Ishikawa (cell line): ENCODE measurements around the gene LRRC58.

Experiments
- CEBPB ChIP-seq: IDR thresholded peaks from 2 replicates; pipeline ENCODE4 v1.6.1; 2012
- CREB1 ChIP-seq: IDR thresholded peaks from 2 replicates; pipeline ENCODE4 v1.6.1; 2012; ENCODE audit warnings: low read depth
- EGR1 ChIP-seq: IDR thresholded peaks from 2 replicates; pipeline ENCODE4 v1.6.1; 2012
- EP300 ChIP-seq: IDR thresholded peaks from 2 replicates; pipeline ENCODE4 v1.6.1; 2012; ENCODE audit warnings: borderline replicate concordance
- RAD21 ChIP-seq: IDR thresholded peaks from 2 replicates; pipeline ENCODE4 v1.6.1; 2012; ENCODE audit warnings: low read depth
- TAF1 ChIP-seq: IDR thresholded peaks from 2 replicates; pipeline ENCODE4 v1.6.1; 2012; ENCODE audit warnings: low read depth, mild to moderate bottlenecking
- TEAD4 ChIP-seq: IDR thresholded peaks from 2 replicates; pipeline ENCODE4 v1.6.1; 2012
- YY1 ChIP-seq: IDR thresholded peaks from 2 replicates; pipeline ENCODE4 v1.6.1; 2012; ENCODE audit warnings: low read depth
- ZBTB7A ChIP-seq: IDR thresholded peaks from 2 replicates; pipeline ENCODE4 v1.6.1; 2012; ENCODE audit warnings: low read depth
- TF ChIP-seq, protein P1 (sequence below): IDR thresholded peaks from 2 replicates; pipeline ENCODE4 v1.6.1; 2012
- TF ChIP-seq, protein P2 (sequence below): IDR thresholded peaks from 2 replicates; pipeline ENCODE4 v1.6.1; 2012; ENCODE audit warnings: low read depth, mild to moderate bottlenecking

DNA sequence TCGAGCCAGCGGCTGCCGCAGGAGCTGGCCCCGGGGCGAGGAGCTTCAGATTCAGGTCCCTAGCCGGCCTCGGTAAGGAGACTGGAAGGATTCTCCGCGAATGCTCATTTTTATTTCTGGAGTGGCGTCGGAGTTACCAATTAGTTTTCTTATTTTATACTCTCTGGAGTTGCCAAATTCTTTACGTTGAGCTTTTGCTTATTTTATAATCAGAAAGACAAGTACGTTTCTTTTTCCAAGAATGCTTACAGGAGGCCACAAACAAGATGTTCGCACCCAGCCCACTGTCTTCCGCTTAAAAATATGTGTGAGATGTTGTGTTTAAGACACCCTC is 63.7 kb downstream of the LRRC58 start:
- TF ChIP-seq RAD21: no peak
- TF ChIP-seq TEAD4: no peak
- no peak for TF ChIP-seq ZBTB7A
- TF ChIP-seq YY1: no peak
- no peak for TF ChIP-seq EP300
- TF ChIP-seq, protein P1, sequence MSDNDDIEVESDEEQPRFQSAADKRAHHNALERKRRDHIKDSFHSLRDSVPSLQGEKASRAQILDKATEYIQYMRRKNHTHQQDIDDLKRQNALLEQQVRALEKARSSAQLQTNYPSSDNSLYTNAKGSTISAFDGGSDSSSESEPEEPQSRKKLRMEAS: no peak
- no peak for TF ChIP-seq TAF1
- TF ChIP-seq CREB1: no peak
- no peak for TF ChIP-seq EGR1
- TF ChIP-seq, protein P2, sequence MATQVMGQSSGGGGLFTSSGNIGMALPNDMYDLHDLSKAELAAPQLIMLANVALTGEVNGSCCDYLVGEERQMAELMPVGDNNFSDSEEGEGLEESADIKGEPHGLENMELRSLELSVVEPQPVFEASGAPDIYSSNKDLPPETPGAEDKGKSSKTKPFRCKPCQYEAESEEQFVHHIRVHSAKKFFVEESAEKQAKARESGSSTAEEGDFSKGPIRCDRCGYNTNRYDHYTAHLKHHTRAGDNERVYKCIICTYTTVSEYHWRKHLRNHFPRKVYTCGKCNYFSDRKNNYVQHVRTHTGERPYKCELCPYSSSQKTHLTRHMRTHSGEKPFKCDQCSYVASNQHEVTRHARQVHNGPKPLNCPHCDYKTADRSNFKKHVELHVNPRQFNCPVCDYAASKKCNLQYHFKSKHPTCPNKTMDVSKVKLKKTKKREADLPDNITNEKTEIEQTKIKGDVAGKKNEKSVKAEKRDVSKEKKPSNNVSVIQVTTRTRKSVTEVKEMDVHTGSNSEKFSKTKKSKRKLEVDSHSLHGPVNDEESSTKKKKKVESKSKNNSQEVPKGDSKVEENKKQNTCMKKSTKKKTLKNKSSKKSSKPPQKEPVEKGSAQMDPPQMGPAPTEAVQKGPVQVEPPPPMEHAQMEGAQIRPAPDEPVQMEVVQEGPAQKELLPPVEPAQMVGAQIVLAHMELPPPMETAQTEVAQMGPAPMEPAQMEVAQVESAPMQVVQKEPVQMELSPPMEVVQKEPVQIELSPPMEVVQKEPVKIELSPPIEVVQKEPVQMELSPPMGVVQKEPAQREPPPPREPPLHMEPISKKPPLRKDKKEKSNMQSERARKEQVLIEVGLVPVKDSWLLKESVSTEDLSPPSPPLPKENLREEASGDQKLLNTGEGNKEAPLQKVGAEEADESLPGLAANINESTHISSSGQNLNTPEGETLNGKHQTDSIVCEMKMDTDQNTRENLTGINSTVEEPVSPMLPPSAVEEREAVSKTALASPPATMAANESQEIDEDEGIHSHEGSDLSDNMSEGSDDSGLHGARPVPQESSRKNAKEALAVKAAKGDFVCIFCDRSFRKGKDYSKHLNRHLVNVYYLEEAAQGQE: no peak
- no peak for TF ChIP-seq CEBPB
